Activated T-cell treated with anti-CD3 and anti-CD28 coated beads, Interleukin-2, amount 50 U/mL, for 24 hours (primary cell): ENCODE data around the gene TELO2.

Source experiments
- DNase-seq: peaks from one replicate; pipeline ENCODE4 v3.0.0-alpha.2; 2020
- H3K27ac Mint-ChIP-seq: 2 replicates; pipeline ENCODE4 v1.8.0; 2020; ENCODE audit warnings: mild to moderate bottlenecking, mixed read lengths
- H3K27me3 Mint-ChIP-seq: 2 replicates; pipeline ENCODE4 v1.8.0; 2020; ENCODE audit warnings: mixed read lengths
- H3K36me3 Mint-ChIP-seq: 2 replicates; pipeline ENCODE4 v1.8.0; 2020; ENCODE audit warnings: low read depth, mixed read lengths
- H3K4me1 Mint-ChIP-seq: 2 replicates; pipeline ENCODE4 v1.8.0; 2020; ENCODE audit warnings: low read depth, mixed read lengths
- H3K4me3 Mint-ChIP-seq: 2 replicates; pipeline ENCODE4 v1.8.0; 2020; ENCODE audit warnings: mild to moderate bottlenecking, moderate library complexity, mixed read lengths
- H3K9me3 Mint-ChIP-seq: 2 replicates; pipeline ENCODE4 v1.8.0; 2020; ENCODE audit warnings: mixed read lengths

Gene TELO2

GRCh38 chr16:1452530-1452929, 40.6 kb upstream of the TELO2 start:
- Mint-ChIP-seq H3K36me3 (peaks cover 63% of the 10 kb centered on the region), H3K9me3 (no peaks in the 10 kb centered on the region), H3K27me3 (no peaks in the 10 kb centered on the region), H3K4me3 (no peak overlapping the region), H3K4me1 (no peaks in the 10 kb centered on the region), H3K27ac (no peak overlapping the region)
- no peak for DNase-seq

- no peak for DNase-seq
- H3K4me3 Mint-ChIP-seq, result no peak overlapping the region
- no peaks in the 10 kb centered on the region for H3K27me3 Mint-ChIP-seq
- peaks cover 2% of the 10 kb centered on the region for H3K4me1 Mint-ChIP-seq
- no peak overlapping the region for H3K27ac Mint-ChIP-seq
- H3K36me3 Mint-ChIP-seq, result peaks cover 61% of the 10 kb centered on the region
- no peaks in the 10 kb centered on the region for H3K9me3 Mint-ChIP-seq
Observed at GRCh38 chr16:1453316-1453715, 39.8 kb upstream of the TELO2 start.

- Mint-ChIP-seq H3K27me3 (no peaks in the 10 kb centered on the region), H3K4me3 (no peak overlapping the region), H3K9me3 (no peaks in the 10 kb centered on the region), H3K27ac (no peak overlapping the region), H3K36me3 (peaks cover 59% of the 10 kb centered on the region), H3K4me1 (peaks cover 9% of the 10 kb centered on the region)
- no peak for DNase-seq
Observed at GRCh38 chr16:1454561-1454960, 38.6 kb upstream of the TELO2 start.

- Mint-ChIP-seq H3K27me3 (no peaks in the 10 kb centered on the region), H3K27ac (no peak overlapping the region), H3K9me3 (no peaks in the 10 kb centered on the region), H3K4me1 (peaks cover 9% of the 10 kb centered on the region), H3K36me3 (peaks cover 56% of the 10 kb centered on the region), H3K4me3 (no peak overlapping the region)
- DNase-seq, result no peak
Observed at GRCh38 chr16:1455190-1456171, 37.7 kb upstream of the TELO2 start.

GRCh38 chr16:1456951-1457350, 36.2 kb upstream of the TELO2 start:
- Mint-ChIP-seq H3K27me3 (no peaks in the 10 kb centered on the region), H3K27ac (no peak overlapping the region), H3K4me1 (peaks cover 9% of the 10 kb centered on the region), H3K4me3 (no peak overlapping the region), H3K36me3 (peaks cover 57% of the 10 kb centered on the region), H3K9me3 (no peaks in the 10 kb centered on the region)
- DNase-seq, result no peak

- H3K9me3 Mint-ChIP-seq, result no peaks in the 10 kb centered on the region
- peaks cover 9% of the 10 kb centered on the region for H3K4me1 Mint-ChIP-seq
- H3K36me3 Mint-ChIP-seq, result peaks cover 56% of the 10 kb centered on the region
- no peak for DNase-seq
- H3K27ac Mint-ChIP-seq, result no peak overlapping the region
- no peak overlapping the region for H3K4me3 Mint-ChIP-seq
- H3K27me3 Mint-ChIP-seq, result no peaks in the 10 kb centered on the region
Observed at GRCh38 chr16:1457489-1458245, 35.5 kb upstream of the TELO2 start.

GRCh38 chr16:1458336-1458976, 34.7 kb upstream of the TELO2 start:
- peak; percentile 44 for DNase-seq

GRCh38 chr16:1458977-1459341, 34.2 kb upstream of the TELO2 start:
- H3K36me3 Mint-ChIP-seq, result peaks cover 51% of the 10 kb centered on the region
- H3K27me3 Mint-ChIP-seq, result no peaks in the 10 kb centered on the region
- H3K4me3 Mint-ChIP-seq, result no peak overlapping the region
- no peak for DNase-seq
- no peaks in the 10 kb centered on the region for H3K9me3 Mint-ChIP-seq
- H3K4me1 Mint-ChIP-seq, result peaks cover 9% of the 10 kb centered on the region
- H3K27ac Mint-ChIP-seq, result peak overlapping the region; percentile 72

More at GRCh38 chr16:1458336-1458976, 34.7 kb upstream of the TELO2 start:
- H3K27ac Mint-ChIP-seq, result peak overlapping the region; percentile 72
- no peaks in the 10 kb centered on the region for H3K9me3 Mint-ChIP-seq
- H3K4me3 Mint-ChIP-seq, result no peak overlapping the region
- peaks cover 9% of the 10 kb centered on the region for H3K4me1 Mint-ChIP-seq
- no peaks in the 10 kb centered on the region for H3K27me3 Mint-ChIP-seq
- peaks cover 52% of the 10 kb centered on the region for H3K36me3 Mint-ChIP-seq

GRCh38 chr16:1459967-1460366, 33.2 kb upstream of the TELO2 start:
- DNase-seq, result no peak
- Mint-ChIP-seq H3K36me3 (peaks cover 51% of the 10 kb centered on the region), H3K27ac (no peak overlapping the region), H3K9me3 (no peaks in the 10 kb centered on the region), H3K27me3 (no peaks in the 10 kb centered on the region), H3K4me3 (no peak overlapping the region), H3K4me1 (peaks cover 9% of the 10 kb centered on the region)

- no peaks in the 10 kb centered on the region for H3K27me3 Mint-ChIP-seq
- peaks cover 52% of the 10 kb centered on the region for H3K36me3 Mint-ChIP-seq
- no peak overlapping the region for H3K27ac Mint-ChIP-seq
- H3K9me3 Mint-ChIP-seq, result no peaks in the 10 kb centered on the region
- no peak for DNase-seq
- H3K4me1 Mint-ChIP-seq, result peaks cover 9% of the 10 kb centered on the region
- H3K4me3 Mint-ChIP-seq, result no peak overlapping the region
Observed at GRCh38 chr16:1460602-1461138, 32.5 kb upstream of the TELO2 start.

- Mint-ChIP-seq H3K27ac (no peak overlapping the region), H3K27me3 (no peaks in the 10 kb centered on the region), H3K4me3 (no peak overlapping the region), H3K4me1 (peaks cover 9% of the 10 kb centered on the region), H3K9me3 (no peaks in the 10 kb centered on the region), H3K36me3 (peaks cover 49% of the 10 kb centered on the region)
- DNase-seq, result no peak
Observed at GRCh38 chr16:1461146-1461545, 32.0 kb upstream of the TELO2 start.

GRCh38 chr16:1464196-1464893, 28.8 kb upstream of the TELO2 start:
- Mint-ChIP-seq H3K9me3 (no peaks in the 10 kb centered on the region), H3K4me3 (no peak overlapping the region), H3K36me3 (peaks cover 36% of the 10 kb centered on the region), H3K27ac (no peak overlapping the region), H3K4me1 (no peaks in the 10 kb centered on the region), H3K27me3 (no peaks in the 10 kb centered on the region)
- DNase-seq, result no peak

- H3K4me1 Mint-ChIP-seq, result peaks cover 4% of the 10 kb centered on the region
- no peaks in the 10 kb centered on the region for H3K9me3 Mint-ChIP-seq
- H3K27ac Mint-ChIP-seq, result peak overlapping the region; percentile 37
- H3K27me3 Mint-ChIP-seq, result no peaks in the 10 kb centered on the region
- no peak for DNase-seq
- H3K4me3 Mint-ChIP-seq, result no peak overlapping the region
- H3K36me3 Mint-ChIP-seq, result peaks cover 33% of the 10 kb centered on the region
Observed at GRCh38 chr16:1464894-1465566, 28.1 kb upstream of the TELO2 start.
